ENCODE data around the gene GNAQ. TPM values are rescaled to one million over a fixed set of nuclear protein-coding genes. Genes with fewer than 3 reads are reported as not detected.

GNAQ gene
- total and polyA plus RNA-seq, 12 donors: 5.4 to 19.8 (median 13.2) TPM

DNA sequence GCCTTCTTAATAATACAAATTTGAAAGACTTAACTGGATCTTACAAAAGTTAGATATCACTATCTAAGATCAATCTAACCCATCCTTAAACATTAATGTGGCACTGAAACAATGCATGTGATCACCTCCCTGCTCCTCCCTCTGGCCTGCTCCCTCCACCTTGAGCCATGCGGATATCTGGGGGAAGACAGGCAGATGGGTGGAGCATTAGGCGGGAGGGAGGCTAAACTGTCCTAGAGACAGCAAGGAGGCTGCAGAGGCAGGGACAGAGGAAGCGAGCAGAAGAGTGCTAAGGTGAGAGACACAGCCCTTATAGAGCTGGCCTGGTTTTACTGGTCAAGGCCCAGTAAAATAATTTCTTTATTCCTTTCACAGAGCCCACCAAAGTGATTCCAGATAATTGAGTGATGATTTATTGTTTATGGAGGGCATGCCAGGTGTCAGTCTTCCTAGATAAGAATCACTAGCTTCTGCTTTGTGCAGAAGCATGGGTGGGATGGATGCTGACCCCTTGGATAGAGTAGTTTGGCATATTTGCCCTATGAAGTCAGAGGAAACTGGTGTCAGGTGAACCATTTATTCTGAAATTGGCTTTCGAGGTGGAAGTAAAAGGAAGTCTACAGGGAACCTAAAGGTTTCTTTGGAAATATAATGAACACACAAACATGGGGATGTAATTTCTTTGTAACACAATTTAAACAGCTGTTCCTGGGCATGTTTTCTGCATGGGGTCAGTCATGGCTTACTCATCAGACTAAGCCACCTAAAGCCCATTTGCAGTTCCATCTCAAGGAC lies 188.3 kb downstream of the GNAQ start:
- no peaks in the 10 kb centered on the region for H3K36me3 ChIP-seq
- no peak for DNase-seq
- 86 to 93% methylated on average over 4 of the region's 4 CpGs for WGBS, 2 donors
- no peaks in the 10 kb centered on the region for H3K27me3 ChIP-seq
- no peak overlapping the region for H3K4me3 ChIP-seq
- TF ChIP-seq, protein P1, sequence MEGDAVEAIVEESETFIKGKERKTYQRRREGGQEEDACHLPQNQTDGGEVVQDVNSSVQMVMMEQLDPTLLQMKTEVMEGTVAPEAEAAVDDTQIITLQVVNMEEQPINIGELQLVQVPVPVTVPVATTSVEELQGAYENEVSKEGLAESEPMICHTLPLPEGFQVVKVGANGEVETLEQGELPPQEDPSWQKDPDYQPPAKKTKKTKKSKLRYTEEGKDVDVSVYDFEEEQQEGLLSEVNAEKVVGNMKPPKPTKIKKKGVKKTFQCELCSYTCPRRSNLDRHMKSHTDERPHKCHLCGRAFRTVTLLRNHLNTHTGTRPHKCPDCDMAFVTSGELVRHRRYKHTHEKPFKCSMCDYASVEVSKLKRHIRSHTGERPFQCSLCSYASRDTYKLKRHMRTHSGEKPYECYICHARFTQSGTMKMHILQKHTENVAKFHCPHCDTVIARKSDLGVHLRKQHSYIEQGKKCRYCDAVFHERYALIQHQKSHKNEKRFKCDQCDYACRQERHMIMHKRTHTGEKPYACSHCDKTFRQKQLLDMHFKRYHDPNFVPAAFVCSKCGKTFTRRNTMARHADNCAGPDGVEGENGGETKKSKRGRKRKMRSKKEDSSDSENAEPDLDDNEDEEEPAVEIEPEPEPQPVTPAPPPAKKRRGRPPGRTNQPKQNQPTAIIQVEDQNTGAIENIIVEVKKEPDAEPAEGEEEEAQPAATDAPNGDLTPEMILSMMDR (IDR thresholded peaks at IDR 0.05): no peak
- peak overlapping the region in 1 of 10 donors; percentile 22 for H3K27ac ChIP-seq
- H3K9me3 ChIP-seq: no peaks in the 10 kb centered on the region
- intact Hi-C loops (cut with DNase I): loop anchor here in 3 of 10 donors (5.0 to 10.0 kb wide), 2 partner anchors 189 to 192 kb away; partner anchors contain the start of gene GNAQ (in 3 of the 3)
- H3K4me1 ChIP-seq: peaks cover 2 to 75% (median 40%) of the 10 kb centered on the region in 9 donors
- ATAC-seq: no peak

DNA sequence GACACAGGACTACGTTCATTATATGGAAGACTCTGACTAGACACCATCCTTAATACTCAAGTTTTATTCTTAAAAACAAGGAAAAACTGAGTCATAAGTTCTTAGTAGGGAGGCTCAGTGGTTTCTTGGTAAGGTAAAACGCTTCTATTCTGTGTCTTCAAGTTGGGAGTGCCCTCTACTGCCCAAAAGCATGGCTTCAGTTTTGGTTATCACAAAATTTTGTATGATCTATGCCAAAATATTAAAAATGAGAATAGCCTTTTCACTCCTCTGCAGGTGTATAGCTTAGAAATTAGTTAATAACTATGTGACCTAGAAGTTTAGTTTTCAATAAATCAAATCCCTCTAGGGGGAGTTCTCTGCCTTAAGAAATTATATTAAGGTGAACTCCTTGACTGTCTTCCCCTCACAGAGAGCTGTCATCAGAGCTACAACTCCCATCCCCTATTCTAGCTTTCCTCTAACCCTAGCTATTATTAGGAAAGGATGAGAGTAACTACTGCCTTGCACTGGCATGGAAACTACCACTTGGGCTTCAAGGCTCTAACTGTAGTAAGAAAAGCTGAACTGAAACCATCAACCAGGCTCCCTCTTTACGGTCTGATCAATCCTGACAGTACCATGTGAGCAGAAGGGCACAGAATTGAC lies 189.7 kb downstream of the GNAQ start:
- H3K4me1 ChIP-seq: peaks cover 0 to 61% (median 26%) of the 10 kb centered on the region in 9 donors

DNA sequence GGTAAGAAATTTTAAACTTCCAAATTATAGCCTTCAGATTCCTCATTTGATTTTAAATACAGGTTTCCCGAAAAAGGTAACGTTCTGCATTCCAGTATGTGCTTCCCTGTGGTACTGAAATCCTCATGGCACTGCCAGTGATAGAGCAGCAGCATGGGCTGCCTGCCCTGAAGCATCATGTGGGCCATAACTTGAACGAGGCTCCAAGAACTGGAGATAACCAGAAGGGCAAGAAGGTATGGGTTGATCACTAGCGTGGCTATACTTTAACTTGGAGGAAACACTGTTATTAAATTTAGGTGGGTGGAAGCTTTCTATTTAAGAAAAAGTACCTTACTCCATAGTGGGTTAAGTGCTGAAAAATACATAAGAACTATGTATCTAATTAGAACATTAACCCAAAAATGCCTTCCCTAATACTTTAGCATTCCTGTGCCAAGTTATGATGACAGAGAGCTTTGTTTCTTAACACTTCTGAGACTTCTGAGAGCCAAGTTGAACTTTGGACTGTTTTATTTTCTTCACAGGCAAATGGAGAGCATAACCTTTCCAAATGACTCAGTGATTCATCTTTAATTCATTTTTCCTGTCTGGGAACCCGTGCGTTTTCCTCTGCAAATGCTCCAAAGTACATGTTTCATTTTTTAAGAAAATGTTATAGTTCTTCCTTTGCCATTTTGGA lies 192.0 kb downstream of the GNAQ start:
- DNase-seq (no peak), ATAC-seq (peak in 1 of 8 donors; percentile 77)
- intact Hi-C loops (cut with DNase I): loop anchor here in 3 of 10 donors (5.0 to 10.0 kb wide), 2 partner anchors 193 to 195 kb away; partner anchors contain the start of gene GNAQ (in 3 of the 3)
- Histone ChIP-seq H3K4me1 (peaks cover 0 to 55% (median 9%) of the 10 kb centered on the region in 9 donors), H3K36me3 (no peaks in the 10 kb centered on the region), H3K4me3 (no peak overlapping the region), H3K9me3 (no peaks in the 10 kb centered on the region), H3K27me3 (no peaks in the 10 kb centered on the region), H3K27ac (peak overlapping the region in 2 of 10 donors; percentile 32 to 39)
- TF ChIP-seq, protein P1 (IDR thresholded peaks at IDR 0.05): no peak
- WGBS, 2 donors: 54 to 70% methylated on average over 6 of the region's 6 CpGs

More for the DNA sequence above, 189.7 kb downstream of the GNAQ start:
- Histone ChIP-seq H3K4me3 (no peak overlapping the region), H3K27ac (no peak overlapping the region), H3K9me3 (no peaks in the 10 kb centered on the region), H3K36me3 (no peaks in the 10 kb centered on the region), H3K27me3 (no peaks in the 10 kb centered on the region)
- ATAC-seq (no peak), DNase-seq (no peak)
- TF ChIP-seq, protein P1 (IDR thresholded peaks at IDR 0.05): peak in 6 of 9 donors; percentile 17 to 54 (median 30)
- WGBS, 2 donors: 85 to 86% methylated on average over 3 of the region's 3 CpGs
- intact Hi-C loops (cut with DNase I): loop anchor here in 3 of 10 donors (5.0 to 10.0 kb wide), 2 partner anchors 190 to 193 kb away; partner anchors contain the start of gene GNAQ (in 3 of the 3)

DNA sequence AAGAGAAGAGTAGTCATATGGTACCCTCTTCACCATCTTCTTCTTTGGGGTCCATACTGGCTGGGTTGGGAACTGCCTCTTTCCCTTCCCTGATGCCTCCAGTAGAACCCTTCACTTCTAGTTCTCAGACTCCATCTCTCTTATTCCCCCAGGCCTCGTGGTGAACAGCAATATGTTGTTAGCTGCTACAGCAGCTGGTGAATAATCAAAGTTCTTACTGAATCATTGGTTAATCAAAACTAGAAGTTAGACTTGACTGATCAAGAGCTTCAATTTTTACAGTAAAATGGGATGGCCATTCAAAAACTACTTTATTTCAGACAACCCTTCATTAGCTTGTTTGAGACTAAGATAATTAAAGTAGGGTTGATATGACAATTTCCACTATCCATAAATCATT lies 192.6 kb downstream of the GNAQ start:
- TF ChIP-seq, protein P1 (IDR thresholded peaks at IDR 0.05): no peak
- ATAC-seq: no peak
- Histone ChIP-seq H3K4me1 (peaks cover 0 to 61% (median 9%) of the 10 kb centered on the region in 9 donors), H3K4me3 (no peak overlapping the region), H3K9me3 (no peaks in the 10 kb centered on the region), H3K27me3 (no peaks in the 10 kb centered on the region), H3K36me3 (no peaks in the 10 kb centered on the region), H3K27ac (peak overlapping the region in 1 of 10 donors; percentile 39)
- WGBS, 2 donors: 62 to 69% methylated on average over 1 of the region's 1 CpG
- DNase-seq: no peak
- intact Hi-C loops (cut with DNase I): no loop called here
